SH-SY5Y (cell line): ENCODE data around the gene THAP8.

ENCODE experiments used
- GATA2 ChIP-seq: IDR thresholded peaks from 2 replicates; pipeline ENCODE4 v1.6.1; 2011; ENCODE audit warnings: mild to moderate bottlenecking, low read depth, low read length
- GATA3 ChIP-seq: IDR thresholded peaks from 2 replicates; pipeline ENCODE4 v1.6.1; 2011; ENCODE audit warnings: low read depth, mild to moderate bottlenecking, low read length, moderate library complexity

Gene THAP8

GRCh38 chr19:35996777-35997176 lies 57.3 kb downstream of the THAP8 start:
- TF ChIP-seq GATA3: no peak
- no peak for TF ChIP-seq GATA2

- TF ChIP-seq GATA3: no peak
- no peak for TF ChIP-seq GATA2
Observed at GRCh38 chr19:35995048-35995993, 58.8 kb downstream of the THAP8 start, which contains the start of gene SDHAF1. Gene SDHAF1 (plus strand): TSS chr19:35995188. CDS start chr19:35995275, 87 bp downstream.

GRCh38 chr19:35993923-35994598 lies 60.0 kb downstream of the THAP8 start:
- TF ChIP-seq GATA3 (no peak), GATA2 (no peak)

- TF ChIP-seq GATA2: no peak
Observed at GRCh38 chr19:35992907-35993765, 60.9 kb downstream of the THAP8 start.

DNA sequence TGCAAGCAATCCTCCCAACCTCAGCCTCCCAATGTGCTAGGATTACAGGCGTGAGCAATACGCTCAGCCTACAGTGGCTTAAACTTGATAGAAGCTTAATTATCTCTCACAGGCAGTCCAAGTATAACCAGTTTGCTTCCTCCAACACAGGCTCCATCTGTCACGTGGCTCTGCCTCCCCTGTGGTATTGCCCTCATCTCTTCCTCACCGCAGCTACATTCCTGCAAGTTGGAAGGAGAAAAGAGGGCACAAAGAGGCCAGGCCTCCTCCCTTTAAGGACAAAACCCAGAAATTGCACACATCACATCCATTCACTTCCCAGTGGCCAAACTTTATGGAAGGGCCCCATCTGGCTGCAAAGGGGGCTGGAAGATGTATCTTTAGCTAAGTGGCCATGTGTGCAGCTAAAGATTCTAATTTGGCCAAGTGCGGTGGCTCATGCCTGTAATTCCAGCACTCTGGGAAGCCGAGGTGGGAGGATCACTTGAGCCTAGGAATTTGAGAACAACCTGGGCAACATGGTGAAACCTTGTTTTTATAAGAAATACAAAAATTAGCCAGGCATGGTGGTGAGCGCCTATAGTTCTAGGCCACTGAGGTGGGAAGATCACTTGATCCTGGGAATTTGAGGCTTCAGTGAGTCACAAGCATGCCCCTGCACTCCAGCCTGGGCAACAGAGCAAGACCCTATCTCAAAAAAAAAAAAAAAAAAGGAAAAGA lies 62.2 kb downstream of the THAP8 start:
- TF ChIP-seq GATA3: no peak
- TF ChIP-seq GATA2: no peak

- TF ChIP-seq GATA2 (no peak), GATA3 (no peak)
Observed at GRCh38 chr19:35990771-35991730, 63.0 kb downstream of the THAP8 start.

DNA sequence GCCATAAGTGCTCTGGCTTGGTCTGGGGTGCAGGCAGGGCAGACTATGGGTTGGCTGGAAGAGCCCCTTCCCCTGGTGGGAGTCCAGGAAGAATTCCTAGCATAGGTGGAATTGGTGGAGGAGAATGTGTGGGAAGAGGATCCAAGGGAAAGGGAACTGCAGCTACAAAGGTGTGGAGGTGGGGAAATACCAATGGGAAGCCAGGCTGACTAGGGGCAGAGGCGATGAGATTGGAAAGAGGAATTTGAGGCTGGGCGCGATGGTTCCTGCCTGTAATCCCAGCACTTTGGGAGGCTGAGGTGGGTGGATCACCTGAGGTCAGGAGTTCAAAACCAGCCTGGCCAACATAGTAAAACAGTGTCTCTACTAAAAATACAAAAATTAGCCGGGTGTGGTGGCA lies 63.9 kb downstream of the THAP8 start:
- TF ChIP-seq GATA3 (no peak), GATA2 (no peak)

DNA sequence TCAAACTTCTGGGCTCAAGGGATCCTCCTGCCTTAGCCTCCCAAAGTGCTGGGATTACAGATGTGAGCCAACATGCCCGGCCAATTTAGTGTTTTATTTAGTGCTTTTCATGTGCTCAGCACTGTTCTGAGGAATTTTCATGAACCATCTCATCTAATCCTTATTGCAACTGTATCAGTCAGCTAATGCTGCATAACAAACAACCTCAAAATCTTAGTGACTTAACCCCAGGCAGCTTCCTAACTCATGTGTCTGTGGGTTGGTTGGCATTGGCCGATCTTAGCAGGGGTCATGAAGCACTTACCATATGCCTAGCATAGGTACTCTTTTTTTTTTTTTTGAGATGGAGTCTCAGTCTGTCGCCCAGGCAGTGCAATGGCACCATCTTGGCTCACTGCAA lies 65.3 kb downstream of the THAP8 start:
- TF ChIP-seq GATA2: no peak
- no peak for TF ChIP-seq GATA3

- TF ChIP-seq GATA2 (no peak), GATA3 (no peak)
Observed at GRCh38 chr19:35987571-35987896, 66.6 kb downstream of the THAP8 start.

DNA sequence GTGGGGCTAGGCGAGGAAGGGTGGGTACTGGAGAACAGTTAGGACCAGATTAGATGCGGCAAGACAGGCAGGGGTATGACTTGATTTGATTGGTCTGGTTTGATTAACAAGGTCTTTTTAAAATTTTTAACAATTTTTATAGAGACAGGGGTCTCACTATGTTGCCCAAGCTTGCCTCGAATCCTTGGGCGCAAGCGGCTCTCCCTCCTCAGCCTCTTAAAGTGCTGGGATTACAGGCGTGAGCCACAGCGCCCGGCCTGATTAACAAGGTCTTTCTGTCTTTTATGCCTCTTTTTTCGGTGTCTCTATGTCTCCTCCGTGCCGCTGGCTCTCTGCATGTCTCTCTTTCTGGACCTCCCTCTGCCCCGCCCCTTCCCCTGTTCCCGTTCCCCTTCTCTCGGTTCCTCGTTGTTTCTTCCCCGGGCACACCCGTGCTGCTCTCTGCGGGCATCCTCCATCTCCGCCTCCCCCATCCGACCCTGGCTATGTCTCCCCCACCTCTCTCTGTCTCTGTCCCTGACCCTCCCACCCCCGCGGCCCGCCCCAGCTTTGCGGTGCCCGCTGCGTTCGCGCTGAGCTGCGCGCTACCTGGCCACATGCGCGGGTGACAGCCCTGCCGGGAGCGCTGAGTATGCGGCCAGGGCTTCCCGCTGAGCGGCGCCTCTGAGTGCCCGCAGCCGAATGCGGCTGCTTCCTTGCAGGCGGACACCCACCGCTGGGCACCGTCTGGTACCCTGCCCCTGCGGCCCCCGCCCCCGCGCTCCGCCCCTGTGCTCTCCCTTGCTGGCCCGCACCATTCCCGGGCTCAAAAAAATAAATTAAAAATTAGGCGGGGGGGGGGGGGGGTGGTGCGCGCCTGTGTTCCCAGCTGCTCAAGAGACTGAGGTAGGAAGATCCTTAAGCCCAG lies 67.2 kb downstream of the THAP8 start:
- no peak for TF ChIP-seq GATA2
- no peak for TF ChIP-seq GATA3

DNA sequence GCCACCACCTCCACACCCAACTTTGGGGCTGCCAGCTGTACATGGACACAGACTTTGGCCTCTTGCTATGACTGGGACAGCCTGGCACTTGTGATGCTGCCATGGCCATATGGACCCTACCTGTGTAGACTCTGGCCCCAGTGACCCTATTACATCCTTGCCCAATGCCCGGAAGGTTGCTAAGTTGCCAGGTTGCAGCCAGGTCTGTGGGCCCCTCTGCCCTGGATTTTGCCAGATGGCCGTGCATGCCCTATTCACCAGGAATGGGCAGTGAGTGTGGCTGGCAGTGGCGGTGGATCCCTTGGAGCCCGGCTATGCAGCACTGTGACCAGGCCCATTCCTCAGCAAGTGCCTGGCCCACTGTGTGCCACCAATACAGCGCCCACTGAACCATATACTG lies 68.0 kb downstream of the THAP8 start:
- TF ChIP-seq GATA3 (no peak), GATA2 (no peak)
